Activated CD4-positive, CD25-positive, alpha-beta regulatory T cell treated with anti-CD3 and anti-CD28 coated beads, Interleukin-2, amount 50 U/mL, for 72 hours (primary cell): ENCODE results near the gene SYTL5.
"Not testable (repeated sequence)": the region's sequence is repeated elsewhere in the genome, so short reads cannot be mapped to it uniquely, and the experiment has no call there.

Experiments used
- DNase-seq: peaks from one replicate; pipeline ENCODE4 v3.0.0; 2021

SYTL5 gene

DNA sequence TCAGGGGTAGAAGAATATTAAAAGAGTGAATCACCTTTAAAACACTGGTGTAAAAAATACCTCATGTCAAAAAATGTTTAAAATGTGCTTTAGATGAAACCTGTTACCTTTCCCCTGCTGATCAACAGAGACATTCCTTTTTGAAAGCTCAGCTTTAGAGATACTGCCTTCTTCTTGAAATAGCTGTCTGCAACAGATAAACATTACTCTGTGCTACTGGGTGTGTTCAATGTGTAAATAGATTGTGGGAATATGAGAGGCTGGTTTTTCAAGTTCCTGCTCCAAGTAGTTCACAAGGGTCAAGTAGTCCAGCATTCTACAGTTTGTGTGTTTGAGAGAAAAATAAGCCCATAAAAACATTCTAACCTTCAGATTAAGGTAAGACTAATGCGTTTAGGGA is at the start of gene SYTL5:
TSS of gene SYTL5 (plus strand) at position 263 of the 400 bp plus-strand sequence. CDS start 27,337 bp downstream, outside the sequence.
- DNase-seq = no peak

DNA sequence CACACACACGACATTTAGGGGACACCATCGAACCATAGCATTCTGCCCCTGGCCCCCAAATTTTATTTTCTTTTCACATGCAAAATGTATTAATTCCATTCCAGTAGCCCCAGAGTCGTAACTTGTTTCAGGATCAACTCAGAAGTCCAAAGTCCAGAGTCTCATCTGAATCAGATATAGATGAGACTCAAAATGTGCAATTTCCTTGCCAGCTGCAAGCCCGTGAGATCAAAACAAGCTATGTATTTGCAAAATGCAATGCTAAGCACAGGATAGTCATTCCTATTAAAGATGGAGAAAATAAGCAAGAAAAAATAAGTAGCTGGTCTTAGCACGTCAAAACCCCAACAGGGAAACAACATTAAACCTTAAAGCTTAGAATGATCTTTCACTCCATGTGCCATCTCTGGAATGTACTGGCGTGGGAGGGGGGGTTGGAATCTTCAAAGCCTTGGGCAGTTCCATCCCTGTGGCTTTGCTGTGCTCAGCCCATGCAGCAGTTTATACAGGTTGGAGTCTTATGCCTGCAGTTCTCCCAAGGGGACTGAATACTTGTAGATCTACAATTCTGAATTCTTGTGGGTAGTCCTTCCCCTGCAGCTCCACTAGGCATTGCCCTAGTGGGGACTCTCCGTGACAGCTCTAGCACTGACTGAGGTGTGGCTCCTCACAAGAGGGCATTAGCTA is 47.7 kb upstream of the SYTL5 start:
- DNase-seq = no peak

DNA sequence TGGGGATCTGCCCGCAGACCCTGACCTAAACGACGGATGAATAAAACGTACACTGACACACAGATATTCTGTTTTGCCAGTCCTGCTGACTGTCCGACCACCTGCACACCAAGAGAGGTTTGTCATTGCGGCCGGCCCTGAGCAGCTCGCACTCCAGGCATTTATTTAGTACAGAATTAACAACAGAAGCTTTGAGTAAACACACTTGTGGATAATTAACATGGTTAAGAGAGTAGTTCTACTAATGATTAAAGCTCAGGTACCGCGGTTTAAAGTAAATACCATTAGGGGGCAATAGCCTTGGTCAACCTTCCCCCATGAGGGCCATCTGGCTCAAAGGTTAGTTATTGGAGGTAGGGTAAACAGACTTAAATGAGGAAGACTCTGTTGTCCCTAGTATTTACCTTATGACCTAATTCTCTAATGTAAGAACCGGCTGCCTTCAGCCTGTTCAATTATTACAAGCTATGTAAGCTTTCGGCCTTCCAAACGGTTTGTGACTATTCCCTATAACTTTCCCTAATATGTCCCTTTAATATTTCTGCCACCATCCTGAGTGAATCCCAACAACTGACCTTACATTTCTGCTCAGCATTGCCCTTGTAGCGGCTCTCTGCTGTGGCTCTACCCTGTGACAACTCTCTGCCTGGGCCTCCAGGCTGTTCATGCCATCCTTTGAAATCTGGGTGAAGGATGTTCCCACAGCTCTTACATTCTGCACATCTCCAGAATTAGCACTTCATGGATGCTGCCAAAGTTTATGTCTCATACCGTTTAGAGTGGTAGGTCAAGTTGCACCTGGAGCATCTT is 46.9 kb upstream of the SYTL5 start:
- no peak for DNase-seq

DNA sequence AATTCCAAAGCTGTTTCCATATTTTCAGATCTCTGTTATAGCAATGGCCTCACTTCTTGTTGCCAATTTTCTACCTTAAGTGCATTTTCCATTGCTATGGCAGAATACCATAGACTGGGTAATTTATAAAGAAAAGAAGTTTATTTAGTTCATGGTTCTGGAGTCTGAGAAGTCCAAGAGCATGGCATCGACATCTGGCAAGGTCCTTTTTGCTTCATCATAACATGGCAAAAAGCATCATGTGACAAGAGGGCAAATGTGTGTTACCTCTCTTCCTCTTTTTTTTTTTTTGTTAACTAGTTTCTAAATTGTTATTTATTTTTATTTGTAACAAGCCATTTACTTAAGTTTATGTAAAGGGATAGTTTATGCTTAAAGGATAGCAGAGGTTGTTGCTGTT is 45.2 kb upstream of the SYTL5 start:
- no peak for DNase-seq

DNA sequence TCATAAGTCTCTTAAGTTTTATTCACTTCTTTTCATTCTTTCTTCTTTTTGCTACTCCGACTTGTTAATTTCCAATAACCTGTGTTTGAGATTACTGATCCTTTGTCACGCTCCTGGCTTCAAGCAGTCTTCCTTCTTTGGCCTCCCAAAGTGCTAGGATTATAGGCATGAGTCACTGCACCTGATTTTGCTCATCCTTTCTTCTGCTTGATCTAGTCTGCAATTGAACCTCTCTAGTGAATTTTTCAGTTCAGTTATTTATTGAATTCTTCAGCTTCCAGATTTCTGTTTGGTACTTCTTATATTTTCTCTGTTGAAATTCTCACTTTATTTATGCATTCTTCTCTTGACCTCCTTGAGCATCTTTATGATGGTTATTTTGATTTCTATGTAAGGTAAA is 38.6 kb upstream of the SYTL5 start:
- no peak for DNase-seq

DNA sequence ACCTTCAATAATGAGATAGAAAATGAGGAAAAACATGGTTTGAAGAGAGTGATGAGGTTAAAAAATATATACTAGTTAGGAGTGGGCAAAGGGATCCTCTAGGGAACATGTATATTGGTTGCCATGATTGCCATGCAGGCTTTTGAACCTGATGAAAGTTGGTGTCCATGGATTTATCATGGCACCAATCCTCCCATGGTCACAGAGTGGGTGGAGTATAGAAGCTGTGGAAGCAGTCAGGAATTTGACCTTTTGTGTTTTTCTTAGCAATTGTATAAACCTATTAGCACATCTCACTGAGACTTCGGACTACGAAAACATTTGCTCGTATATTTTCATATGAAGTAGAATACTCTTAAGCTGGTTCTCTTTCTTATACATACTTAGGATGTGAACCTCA is 30.9 kb upstream of the SYTL5 start:
- no peak for DNase-seq

DNA sequence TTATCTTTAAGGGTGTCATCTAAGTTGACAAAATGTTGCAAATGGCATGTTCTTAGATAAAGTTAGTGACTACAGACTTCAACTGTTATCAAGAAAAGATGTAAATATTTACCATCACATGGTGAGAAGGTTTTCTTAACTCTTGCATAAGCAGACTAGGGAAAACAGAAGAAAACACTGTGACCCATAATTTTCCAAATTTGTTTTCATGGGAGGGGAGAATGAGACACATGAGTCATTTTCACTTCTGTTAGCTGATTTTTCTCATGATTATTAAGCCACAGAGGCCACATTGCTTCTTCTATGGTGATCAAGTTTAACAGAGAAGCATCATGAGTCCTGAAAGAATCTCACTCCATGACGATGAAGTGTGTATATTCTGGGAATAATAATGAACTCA is 30.2 kb upstream of the SYTL5 start:
- no peak for DNase-seq

DNA sequence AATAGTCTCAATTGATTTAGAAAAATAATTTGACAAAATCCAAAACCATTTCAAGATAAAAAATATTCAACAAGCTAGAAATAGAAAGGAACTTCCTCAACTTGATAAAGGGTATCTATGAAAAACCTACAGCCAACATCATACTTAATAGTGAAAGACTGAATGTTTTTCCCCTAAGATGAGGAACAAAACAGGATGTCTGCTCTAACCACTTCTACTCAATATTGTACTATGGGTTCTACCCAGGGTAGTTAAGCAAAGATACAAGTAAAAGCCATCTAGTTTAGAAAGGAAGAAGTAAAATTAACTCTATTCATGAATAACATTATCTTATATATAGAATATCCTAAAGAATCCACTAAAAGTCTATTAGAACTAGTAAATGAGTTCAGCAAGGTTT is 21.5 kb upstream of the SYTL5 start:
- no peak for DNase-seq

DNA sequence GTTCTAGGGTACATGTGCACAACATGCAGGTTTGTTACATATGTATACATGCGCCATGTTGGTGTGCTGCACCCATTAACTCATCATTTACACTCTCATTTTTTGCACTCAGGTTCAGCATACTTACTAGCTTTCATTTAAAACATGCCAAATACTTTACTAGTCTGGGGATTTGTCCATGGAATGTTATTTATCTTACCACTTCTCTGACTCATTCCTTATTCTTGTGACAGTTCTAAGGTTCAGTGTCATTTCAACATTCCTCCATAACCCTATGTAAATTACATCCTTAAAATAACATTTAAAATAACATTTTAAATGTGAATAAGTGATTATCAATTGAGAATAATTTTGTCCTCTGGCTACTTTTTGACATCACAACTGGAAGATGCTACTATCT is 19.5 kb upstream of the SYTL5 start:
- no peak for DNase-seq

DNA sequence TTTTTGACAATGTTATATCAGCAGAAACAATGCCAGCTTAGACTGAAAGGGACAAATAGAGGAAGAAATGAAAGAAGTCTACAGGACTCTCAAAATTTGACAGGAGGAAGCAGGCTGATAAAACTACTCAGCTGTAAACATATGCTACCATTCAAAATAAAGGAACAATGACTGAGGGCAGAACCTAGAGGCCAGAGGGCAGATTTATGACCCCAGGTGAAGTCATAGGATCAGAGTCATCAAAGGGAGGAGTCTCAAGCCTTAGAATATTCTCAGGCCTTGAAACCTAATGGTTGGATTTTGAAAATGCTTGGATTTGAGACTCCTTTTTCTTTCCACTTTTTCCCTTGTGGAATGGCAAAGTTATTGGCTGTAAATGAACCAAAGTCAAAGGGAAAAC is 17.0 kb upstream of the SYTL5 start:
- no peak for DNase-seq

DNA sequence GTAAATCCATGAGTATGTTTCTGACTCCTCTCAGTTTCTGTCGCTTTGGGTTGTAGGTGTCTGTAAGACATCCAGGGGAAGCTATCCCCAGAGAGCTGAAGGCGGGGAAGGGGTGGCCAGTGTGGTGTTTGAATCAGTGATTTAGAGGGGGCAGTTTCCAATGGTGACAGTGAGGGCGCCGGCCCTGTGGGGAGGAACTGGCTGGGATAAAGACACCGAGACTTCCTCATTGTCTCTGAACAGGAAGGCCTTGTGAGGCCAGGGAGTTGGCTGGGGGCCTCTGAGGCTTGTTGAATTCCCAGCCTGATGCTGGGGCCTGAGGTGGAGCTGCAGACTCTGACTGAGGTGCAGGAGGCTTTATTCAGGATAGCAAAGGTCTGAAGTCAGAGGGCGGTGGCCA is 15.1 kb upstream of the SYTL5 start:
- DNase-seq = not testable (repeated sequence)

DNA sequence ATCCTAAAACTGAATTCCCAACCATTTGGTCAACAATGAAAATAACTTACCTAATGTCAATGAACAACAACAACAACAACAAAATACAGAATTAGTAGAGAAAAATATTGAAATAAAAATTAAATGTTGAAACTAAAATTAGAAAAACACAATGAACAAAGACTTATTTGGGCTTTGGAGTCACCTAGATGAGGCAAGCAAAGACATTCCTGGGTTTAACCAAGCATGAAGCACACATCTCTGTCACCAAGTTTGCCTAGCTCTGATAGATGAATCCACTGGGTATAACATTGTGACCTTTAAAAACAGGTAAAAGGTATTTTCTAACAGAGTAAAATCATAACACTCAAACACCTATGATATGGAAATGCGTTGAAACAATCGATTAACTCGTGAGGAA is 13.2 kb upstream of the SYTL5 start:
- DNase-seq = no peak

DNA sequence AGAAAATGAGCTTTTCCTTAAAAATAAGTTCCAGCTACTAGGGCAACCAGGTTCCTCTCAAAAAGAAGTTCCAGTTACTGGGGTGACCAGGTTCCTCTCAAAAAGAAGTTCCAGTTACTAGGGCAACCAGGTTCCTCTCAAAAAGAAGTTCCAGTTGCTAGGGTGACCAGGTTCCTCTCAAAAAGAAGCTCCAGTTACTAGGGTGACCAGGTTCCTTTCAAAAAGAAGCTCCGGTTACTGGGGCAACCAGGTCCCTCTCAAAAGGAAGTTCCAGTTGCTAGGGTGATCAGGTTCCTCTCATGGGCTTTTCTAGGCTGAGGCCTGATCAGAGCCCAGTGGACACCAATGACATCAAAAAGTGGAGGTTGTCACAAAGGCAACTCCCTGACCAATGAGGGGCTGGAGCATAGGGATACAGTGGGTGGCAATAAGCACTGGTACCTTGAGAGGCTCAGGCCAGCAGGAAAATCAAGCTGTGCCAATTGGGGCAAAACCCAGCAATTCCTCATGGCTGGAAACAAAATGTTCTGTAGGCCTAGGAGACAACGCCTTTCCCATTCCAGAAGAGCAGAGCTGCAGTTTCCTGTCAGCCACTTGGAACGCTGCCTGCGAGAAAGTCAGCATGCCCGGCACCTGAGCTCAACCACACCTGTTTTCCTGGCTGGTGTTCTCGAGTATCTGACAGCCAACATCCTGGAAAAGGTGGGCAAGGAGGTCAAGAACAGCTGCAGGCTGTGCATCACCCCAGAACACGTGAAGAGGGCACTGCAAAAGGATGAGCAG is 12.3 kb upstream of the SYTL5 start:
- DNase-seq = no peak

DNA sequence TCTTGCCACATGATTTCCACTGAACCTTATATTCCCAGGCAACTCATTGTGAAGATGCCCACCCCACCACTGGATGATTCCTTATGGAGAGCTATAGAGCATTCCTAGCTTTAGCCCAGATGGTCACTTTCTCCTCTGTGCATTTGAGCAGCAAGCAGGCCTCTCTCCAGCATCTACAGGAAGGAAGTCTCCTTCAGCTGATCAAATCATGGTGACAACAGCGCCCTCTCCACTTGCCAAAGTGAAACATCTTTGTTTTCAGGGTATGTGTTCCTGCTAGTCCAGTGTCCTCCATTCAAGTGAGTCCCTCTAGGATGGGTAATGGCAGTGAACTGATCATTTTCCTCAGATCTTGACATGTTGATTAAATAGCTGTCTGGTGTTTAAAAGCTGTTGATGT is 10.9 kb upstream of the SYTL5 start:
- no peak for DNase-seq

DNA sequence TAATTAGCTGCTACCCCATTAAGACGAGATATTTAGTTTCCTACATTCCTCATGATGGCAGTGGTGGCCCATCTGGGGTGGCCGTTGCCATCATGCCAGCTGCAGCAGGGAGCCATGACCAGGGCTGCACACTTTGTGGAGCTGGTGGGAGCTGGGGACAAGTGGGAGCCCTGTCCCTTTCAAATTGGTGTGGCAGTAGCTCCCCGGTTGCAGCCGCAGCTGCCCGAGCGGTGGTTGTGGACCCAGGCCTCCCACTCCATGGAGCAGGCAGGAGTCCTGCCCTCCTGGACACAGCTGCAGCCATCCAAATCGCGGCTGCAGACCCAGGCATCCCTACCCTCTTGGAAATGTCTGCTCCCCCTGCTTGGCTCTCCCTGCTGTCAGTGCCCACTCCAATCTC is 9.3 kb upstream of the SYTL5 start:
- no peak for DNase-seq

DNA sequence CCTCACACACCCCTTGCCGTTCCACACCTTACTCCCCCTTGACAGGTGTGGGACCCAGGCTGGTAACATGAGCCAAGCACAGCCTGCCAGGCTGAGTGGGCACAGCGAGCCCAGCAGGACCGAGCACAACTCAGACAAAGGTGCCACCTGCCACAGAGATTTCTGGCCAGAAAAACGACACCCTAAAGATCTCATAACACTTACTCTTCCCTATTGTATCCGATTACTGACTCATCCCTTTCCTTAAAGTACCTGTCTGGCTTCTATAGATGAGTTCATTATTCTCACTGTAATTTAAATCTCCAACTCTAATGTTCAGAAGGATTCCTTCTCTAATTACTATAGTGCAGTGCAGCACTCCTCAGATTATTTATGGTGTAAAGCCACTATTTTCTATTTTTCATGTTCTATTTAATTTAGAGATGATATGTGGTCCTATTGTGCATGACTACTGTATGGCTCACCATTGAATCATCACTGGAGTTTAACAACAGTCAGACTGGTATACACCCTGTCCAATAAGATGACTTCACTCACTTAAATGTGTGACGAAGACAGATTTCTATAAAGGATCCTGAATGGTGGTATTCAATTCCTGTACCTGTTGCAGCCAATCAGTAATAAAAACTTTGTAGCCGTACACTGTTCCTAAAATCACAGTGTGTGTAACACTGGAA is 7.6 kb upstream of the SYTL5 start:
- no peak for DNase-seq

DNA sequence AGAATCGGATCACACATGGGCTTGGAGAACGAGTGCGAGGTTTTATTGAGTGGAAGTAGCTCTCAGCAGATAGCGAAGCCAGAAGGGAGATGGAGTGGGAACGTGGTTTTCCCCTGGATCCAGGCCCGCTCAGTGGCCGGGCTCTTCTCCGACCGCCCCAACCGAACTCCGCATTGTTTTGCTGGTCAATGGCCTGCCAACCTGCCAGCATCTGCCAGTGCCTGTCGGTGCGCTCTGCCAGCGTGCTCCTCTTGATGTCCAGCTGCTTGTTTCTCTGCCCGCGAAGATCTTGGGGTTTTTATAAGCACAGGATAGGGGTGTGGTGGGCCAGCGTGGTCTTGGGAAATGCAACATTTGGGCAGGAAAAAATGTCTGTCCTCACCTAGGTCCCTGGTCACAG is 5.6 kb upstream of the SYTL5 start:
- DNase-seq = no peak

DNA sequence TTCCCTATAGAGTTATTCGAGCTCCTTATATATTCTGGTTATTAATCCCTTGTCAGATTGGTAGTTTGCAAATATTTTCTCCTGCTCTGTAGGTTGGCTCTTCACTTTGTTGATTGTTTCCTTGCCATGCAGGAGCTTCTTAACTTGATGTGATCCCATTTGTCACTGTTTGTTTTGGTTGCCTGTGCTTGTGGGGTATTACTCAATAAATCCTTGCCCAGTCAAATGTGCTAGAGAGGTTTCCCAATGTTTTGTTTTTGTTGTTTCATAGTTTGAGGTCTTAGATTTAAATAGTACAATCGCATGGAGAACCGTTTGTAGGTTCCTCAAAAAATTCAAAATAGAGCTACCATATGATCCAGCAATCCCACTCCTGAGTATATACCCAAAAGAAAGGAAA is 2.3 kb upstream of the SYTL5 start:
- no peak for DNase-seq

DNA sequence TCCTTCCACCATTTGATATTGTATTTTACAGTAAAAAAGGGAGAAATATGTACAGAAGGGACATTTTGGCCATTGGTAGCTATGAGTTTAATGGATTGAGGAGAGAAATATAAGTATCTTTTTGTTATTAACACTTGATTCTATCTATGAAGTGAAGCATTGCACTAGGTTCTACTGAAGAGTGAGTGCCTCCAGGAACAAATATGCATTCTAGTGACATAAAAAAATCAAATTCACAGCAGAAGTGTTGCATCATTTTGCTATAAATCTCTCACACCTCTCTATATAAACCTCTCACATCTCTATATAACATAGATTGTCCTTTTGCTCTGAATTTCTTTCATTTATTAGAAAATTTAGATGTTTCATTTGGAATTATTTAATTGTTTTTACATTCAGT is 425 bp downstream of the SYTL5 start:
- DNase-seq = no peak

DNA sequence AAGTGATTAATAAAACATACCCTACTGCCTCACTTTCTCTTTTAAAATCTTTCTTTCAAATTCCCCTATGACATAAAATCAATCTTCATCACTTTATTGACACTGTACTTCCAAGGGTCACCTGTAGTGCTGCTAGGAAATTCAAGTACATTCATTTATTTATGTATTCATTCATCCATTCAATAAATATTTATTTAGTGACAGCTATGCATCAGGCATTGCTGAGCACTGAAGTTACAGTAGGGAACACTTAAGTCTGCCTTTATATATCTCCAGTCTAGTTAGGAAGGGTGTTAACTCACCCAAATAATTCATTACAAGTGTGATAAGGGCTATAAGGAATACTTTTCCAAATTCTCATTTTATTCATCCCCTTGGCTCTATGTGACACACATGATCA is 2.3 kb downstream of the SYTL5 start:
- no peak for DNase-seq

DNA sequence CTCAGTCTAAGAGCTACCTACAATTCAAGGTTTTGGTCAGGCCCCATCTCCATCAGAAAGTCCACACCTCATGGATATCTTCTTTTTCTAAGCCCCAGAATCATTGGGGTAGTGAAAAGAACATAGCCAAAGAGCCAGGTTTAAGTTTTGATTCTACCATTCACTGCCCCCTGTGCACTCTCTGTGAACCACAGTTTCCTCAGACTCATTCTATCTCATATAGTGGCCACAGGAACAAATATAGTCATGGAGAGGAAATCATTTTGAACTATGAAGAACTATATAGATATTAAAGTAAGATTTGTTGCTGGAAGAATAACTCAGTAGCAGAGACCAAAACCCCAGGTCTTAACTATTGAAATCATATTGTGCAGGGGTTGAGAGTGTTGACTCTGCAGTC is 3.3 kb downstream of the SYTL5 start:
- DNase-seq = no peak

DNA sequence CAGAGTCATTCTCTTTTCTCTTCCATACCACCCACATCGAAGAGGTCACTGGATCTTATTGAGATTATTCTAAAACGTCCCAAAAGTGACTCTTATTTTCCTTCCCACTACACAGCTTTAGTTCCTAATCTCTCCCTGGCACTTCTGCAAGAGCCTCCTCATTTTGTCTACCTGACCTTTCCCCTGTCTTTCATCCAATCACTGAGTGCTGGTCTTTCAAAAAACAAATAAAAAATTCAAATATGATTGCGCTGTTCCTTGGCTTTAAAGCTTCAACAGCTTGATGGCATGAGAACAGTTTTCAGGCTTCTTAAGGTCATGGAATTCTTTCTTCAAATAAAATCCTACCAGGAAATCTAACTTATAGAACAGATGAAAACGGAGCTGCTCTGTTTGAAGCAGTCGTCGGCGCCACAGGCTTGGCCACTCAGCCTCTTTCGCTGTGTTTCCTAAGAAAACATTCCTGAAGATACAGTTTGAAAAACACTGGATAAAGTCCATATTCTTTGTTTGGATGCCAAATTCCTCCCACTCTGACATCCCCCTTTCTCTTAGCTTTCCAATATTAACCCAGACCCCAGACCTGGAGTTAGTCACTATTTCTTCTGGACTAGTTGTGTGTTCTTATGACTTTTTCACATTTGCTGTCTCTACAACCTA is 12.5 kb downstream of the SYTL5 start:
- DNase-seq = no peak

DNA sequence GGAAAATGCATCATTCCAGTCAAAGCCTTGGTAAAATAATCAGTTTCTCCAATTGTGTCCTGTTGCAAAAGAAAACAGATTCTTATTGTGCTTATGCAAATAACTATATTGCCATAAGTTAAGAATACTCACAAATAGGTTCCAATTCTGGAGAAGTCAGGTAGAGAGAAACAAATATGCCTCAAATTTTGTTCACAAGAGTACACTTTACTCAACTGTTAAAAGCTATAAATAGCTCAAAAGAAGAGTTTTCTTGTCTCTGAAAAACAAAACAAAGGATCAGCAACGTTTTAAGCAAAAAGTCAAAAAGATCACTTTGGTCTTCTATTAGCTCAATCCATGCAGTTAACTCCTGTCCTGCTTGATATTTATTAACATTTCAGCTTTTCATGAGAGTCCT is 21.9 kb downstream of the SYTL5 start:
- no peak for DNase-seq
